ENCODE data around the gene CCR2.
A peak's percentile ranks its signal among the peaks of the same experiment; 100 is the strongest.

The CCR2 gene

DNA sequence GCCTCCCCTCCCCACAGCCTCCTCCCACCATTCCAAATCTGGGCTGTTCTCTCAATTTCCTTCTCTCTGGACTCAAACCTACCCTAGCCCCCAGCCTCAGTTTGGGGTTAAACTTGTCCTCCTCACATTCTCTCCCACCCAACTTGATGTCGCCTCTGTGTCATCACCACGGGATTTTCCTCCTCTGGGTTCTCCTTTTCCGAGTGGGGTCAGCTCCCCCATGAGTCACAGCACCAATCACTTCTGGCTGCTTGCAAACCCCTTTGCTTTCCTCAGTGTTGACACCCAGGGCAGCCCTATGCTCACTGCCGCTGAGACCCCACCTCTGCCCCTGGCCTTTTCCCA lies 52.5 kb downstream of the CCR2 start:
- ChIA-PET CTCF (interaction anchor here (0.7 to 2.0 kb wide), 8 partner anchors 10 to 323 kb away, joined by 3 to 8 read pairs (median 4); partner anchors contain the start of gene CCR5), POLR2A (interaction anchor here (0.8 kb wide), 1 partner anchor 20 kb away, joined by 3 read pairs; no protein-coding TSS in a partner anchor)
- Histone ChIP-seq H3K4me3 (ENCODE audit: control insufficient read depth in 1 of 7, extremely low read depth in 1 of 7, insufficient read depth in 4 of 7, low read depth in 2 of 7, low read length in 6 of 7) (peak overlapping the region in 1 of 7 experiments; percentile 65), H3K27ac (ENCODE audit: insufficient read depth in 1 of 2, low read depth in 1 of 2, low read length in 2 of 2, poor library complexity in 1 of 2, severe bottlenecking in 2 of 2) (peak overlapping the region; percentile 47 to 81), H3K4me1 (ENCODE audit: control extremely low read depth in 1 of 4, control insufficient read depth in 4 of 4, insufficient read depth in 4 of 4, low read length in 3 of 4) (peaks cover 15 to 56% (median 36%) of the 10 kb centered on the region in 4 experiments), H3K36me3 (ENCODE audit: control insufficient read depth in 4 of 4, insufficient read depth in 4 of 4, low read length in 3 of 4) (no peaks in the 10 kb centered on the region), H3K9me3 (ENCODE audit: control extremely low read depth in 1 of 5, control insufficient read depth in 4 of 5, insufficient read depth in 2 of 5, low read depth in 1 of 5, low read length in 4 of 5) (no peaks in the 10 kb centered on the region), H3K27me3 (replicated peaks in 2 of 5; ENCODE audit: control insufficient read depth in 4 of 5, insufficient read depth in 5 of 5, low read length in 4 of 5) (no peaks in the 10 kb centered on the region)
- peak in 2 of 3 donors; percentile 47 to 56 for DNase-seq
- 95% methylated on average over 3 of the region's 4 CpGs for WGBS (ENCODE audit: insufficient coverage)

GRCh38 chr3:46406788-46407611 lies 53.1 kb downstream of the CCR2 start, which contains the start of the genes CCR5AS and CCRL2:
CCR5AS (minus strand) TSS chr3:46407066.
CCRL2 (plus strand) TSS chr3:46407259; CDS start chr3:46408080, 821 bp downstream.
- ChIA-PET CTCF (interaction anchor here (0.8 to 2.0 kb wide), 11 partner anchors 9 to 324 kb away, joined by 3 to 8 read pairs (median 4); partner anchors contain the start of gene CCR5), POLR2A (interaction anchor here (0.8 kb wide), 1 partner anchor 20 kb away, joined by 3 read pairs; no protein-coding TSS in a partner anchor)
- H3K4me1 ChIP-seq (ENCODE audit: control extremely low read depth in 1 of 4, control insufficient read depth in 4 of 4, insufficient read depth in 4 of 4, low read length in 3 of 4), result peaks cover 15 to 56% (median 36%) of the 10 kb centered on the region in 4 experiments
- H3K36me3 ChIP-seq (ENCODE audit: control insufficient read depth in 4 of 4, insufficient read depth in 4 of 4, low read length in 3 of 4), result no peaks in the 10 kb centered on the region
- H3K4me3 ChIP-seq (ENCODE audit: control insufficient read depth in 1 of 7, extremely low read depth in 1 of 7, insufficient read depth in 4 of 7, low read depth in 2 of 7, low read length in 6 of 7), result peak within 1 kb of the TSS in 6 of 7 experiments; percentile 36 to 74 (median 64)
- H3K27me3 ChIP-seq (replicated peaks in 2 of 5; ENCODE audit: control insufficient read depth in 4 of 5, insufficient read depth in 5 of 5, low read length in 4 of 5), result no peaks in the 10 kb centered on the region
- H3K27ac ChIP-seq (ENCODE audit: insufficient read depth in 1 of 2, low read depth in 1 of 2, low read length in 2 of 2, poor library complexity in 1 of 2, severe bottlenecking in 2 of 2), result peak within 1 kb of the TSS; percentile 56 to 81
- H3K9me3 ChIP-seq (ENCODE audit: control extremely low read depth in 1 of 5, control insufficient read depth in 4 of 5, insufficient read depth in 2 of 5, low read depth in 1 of 5, low read length in 4 of 5), result no peaks in the 10 kb centered on the region
- WGBS (ENCODE audit: insufficient coverage), result 31% methylated on average over 17 of the region's 20 CpGs
- peak; percentile 89 to 97 (median 93) for DNase-seq

DNA sequence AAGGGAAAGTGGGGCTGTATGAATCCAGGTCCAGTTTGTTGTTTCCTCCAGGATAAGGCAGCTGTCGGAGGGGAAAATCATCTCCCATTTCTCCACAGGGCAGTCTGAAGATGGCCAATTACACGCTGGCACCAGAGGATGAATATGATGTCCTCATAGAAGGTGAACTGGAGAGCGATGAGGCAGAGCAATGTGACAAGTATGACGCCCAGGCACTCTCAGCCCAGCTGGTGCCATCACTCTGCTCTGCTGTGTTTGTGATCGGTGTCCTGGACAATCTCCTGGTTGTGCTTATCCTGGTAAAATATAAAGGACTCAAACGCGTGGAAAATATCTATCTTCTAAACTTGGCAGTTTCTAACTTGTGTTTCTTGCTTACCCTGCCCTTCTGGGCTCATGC lies 54.1 kb downstream of the CCR2 start:
- H3K4me3 ChIP-seq (ENCODE audit: control insufficient read depth in 1 of 7, extremely low read depth in 1 of 7, insufficient read depth in 4 of 7, low read depth in 2 of 7, low read length in 6 of 7), result peak overlapping the region in 5 of 7 experiments; percentile 42 to 74 (median 65)
- H3K27ac ChIP-seq (ENCODE audit: insufficient read depth in 1 of 2, low read depth in 1 of 2, low read length in 2 of 2, poor library complexity in 1 of 2, severe bottlenecking in 2 of 2), result peak overlapping the region; percentile 56 to 81
- ChIA-PET CTCF (interaction anchor here (0.7 to 2.0 kb wide), 12 partner anchors 10 to 325 kb away, joined by 3 to 8 read pairs (median 4); no protein-coding TSS in a partner anchor), POLR2A (no interaction called here)
- no peaks in the 10 kb centered on the region for H3K9me3 ChIP-seq (ENCODE audit: control extremely low read depth in 1 of 5, control insufficient read depth in 4 of 5, insufficient read depth in 2 of 5, low read depth in 1 of 5, low read length in 4 of 5)
- DNase-seq, result no peak
- H3K36me3 ChIP-seq (ENCODE audit: control insufficient read depth in 4 of 4, insufficient read depth in 4 of 4, low read length in 3 of 4), result no peaks in the 10 kb centered on the region
- 92% methylated on average over 7 of the region's 7 CpGs for WGBS (ENCODE audit: insufficient coverage)
- peaks cover 17 to 65% (median 43%) of the 10 kb centered on the region in 4 experiments for H3K4me1 ChIP-seq (ENCODE audit: control extremely low read depth in 1 of 4, control insufficient read depth in 4 of 4, insufficient read depth in 4 of 4, low read length in 3 of 4)
- no peaks in the 10 kb centered on the region for H3K27me3 ChIP-seq (replicated peaks in 2 of 5; ENCODE audit: control insufficient read depth in 4 of 5, insufficient read depth in 5 of 5, low read length in 4 of 5)

DNA sequence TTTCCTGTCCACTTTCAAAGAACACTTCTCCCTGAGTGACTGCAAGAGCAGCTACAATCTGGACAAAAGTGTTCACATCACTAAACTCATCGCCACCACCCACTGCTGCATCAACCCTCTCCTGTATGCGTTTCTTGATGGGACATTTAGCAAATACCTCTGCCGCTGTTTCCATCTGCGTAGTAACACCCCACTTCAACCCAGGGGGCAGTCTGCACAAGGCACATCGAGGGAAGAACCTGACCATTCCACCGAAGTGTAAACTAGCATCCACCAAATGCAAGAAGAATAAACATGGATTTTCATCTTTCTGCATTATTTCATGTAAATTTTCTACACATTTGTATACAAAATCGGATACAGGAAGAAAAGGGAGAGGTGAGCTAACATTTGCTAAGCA lies 54.9 kb downstream of the CCR2 start:
- DNase-seq, result no peak
- H3K36me3 ChIP-seq (ENCODE audit: control insufficient read depth in 4 of 4, insufficient read depth in 4 of 4, low read length in 3 of 4), result no peaks in the 10 kb centered on the region
- H3K9me3 ChIP-seq (ENCODE audit: control extremely low read depth in 1 of 5, control insufficient read depth in 4 of 5, insufficient read depth in 2 of 5, low read depth in 1 of 5, low read length in 4 of 5), result no peaks in the 10 kb centered on the region
- H3K4me1 ChIP-seq (ENCODE audit: control extremely low read depth in 1 of 4, control insufficient read depth in 4 of 4, insufficient read depth in 4 of 4, low read length in 3 of 4), result peaks cover 18 to 74% (median 50%) of the 10 kb centered on the region in 4 experiments
- POLR2A ChIA-PET, result interaction anchor here (0.6 kb wide), 1 partner anchor 26 kb away, joined by 3 read pairs; no protein-coding TSS in a partner anchor
- no peaks in the 10 kb centered on the region for H3K27me3 ChIP-seq (replicated peaks in 2 of 5; ENCODE audit: control insufficient read depth in 4 of 5, insufficient read depth in 5 of 5, low read length in 4 of 5)
- no peak overlapping the region for H3K27ac ChIP-seq (ENCODE audit: insufficient read depth in 1 of 2, low read depth in 1 of 2, low read length in 2 of 2, poor library complexity in 1 of 2, severe bottlenecking in 2 of 2)
- WGBS (ENCODE audit: insufficient coverage), result 100% methylated on average over 5 of the region's 7 CpGs
- H3K4me3 ChIP-seq (ENCODE audit: control insufficient read depth in 1 of 7, extremely low read depth in 1 of 7, insufficient read depth in 4 of 7, low read depth in 2 of 7, low read length in 6 of 7), result no peak overlapping the region
- CTCF ChIA-PET, result interaction anchor here (1.5 to 1.8 kb wide), 3 partner anchors 26 to 79 kb away, joined by 3 to 5 read pairs (median 4); no protein-coding TSS in a partner anchor

GRCh38 chr3:46409739-46410489 lies 56.0 kb downstream of the CCR2 start:
- H3K27me3 ChIP-seq (replicated peaks in 2 of 5; ENCODE audit: control insufficient read depth in 4 of 5, insufficient read depth in 5 of 5, low read length in 4 of 5), result no peaks in the 10 kb centered on the region
- ChIA-PET CTCF (no interaction called here), POLR2A (interaction anchor here (0.6 kb wide), 1 partner anchor 25 kb away, joined by 3 read pairs; no protein-coding TSS in a partner anchor)
- no peak overlapping the region for H3K27ac ChIP-seq (ENCODE audit: insufficient read depth in 1 of 2, low read depth in 1 of 2, low read length in 2 of 2, poor library complexity in 1 of 2, severe bottlenecking in 2 of 2)
- DNase-seq, result no peak
- no peak overlapping the region for H3K4me3 ChIP-seq (ENCODE audit: control insufficient read depth in 1 of 7, extremely low read depth in 1 of 7, insufficient read depth in 4 of 7, low read depth in 2 of 7, low read length in 6 of 7)
- H3K4me1 ChIP-seq (ENCODE audit: control extremely low read depth in 1 of 4, control insufficient read depth in 4 of 4, insufficient read depth in 4 of 4, low read length in 3 of 4), result peaks cover 18 to 76% (median 54%) of the 10 kb centered on the region in 4 experiments
- no peaks in the 10 kb centered on the region for H3K9me3 ChIP-seq (ENCODE audit: control extremely low read depth in 1 of 5, control insufficient read depth in 4 of 5, insufficient read depth in 2 of 5, low read depth in 1 of 5, low read length in 4 of 5)
- 88% methylated on average over 7 of the region's 9 CpGs for WGBS (ENCODE audit: insufficient coverage)
- no peaks in the 10 kb centered on the region for H3K36me3 ChIP-seq (ENCODE audit: control insufficient read depth in 4 of 4, insufficient read depth in 4 of 4, low read length in 3 of 4)

All from common myeloid progenitor, CD34-positive (primary cell).